Testis (tissue), 3 donors: ENCODE measurements around the gene MYO5B. TPM values are rescaled to one million over a fixed set of nuclear protein-coding genes. Genes with fewer than 3 reads are reported as not detected.

Experiments used
- DNase-seq: peaks from one replicate; pipeline ENCODE4 v3.0.0-alpha.2; 2019
- H3K27ac ChIP-seq, 2 donors: fragments of 200-600 bp; sonication (generic); one replicate each; pipeline ENCODE4 v1.5.1; 2019
- H3K27me3 ChIP-seq: fragments of 200-600 bp; sonication (generic); one replicate; pipeline ENCODE4 v1.5.1; 2019
- H3K36me3 ChIP-seq: fragments of 200-600 bp; sonication (generic); one replicate; pipeline ENCODE4 v1.5.1; 2017; ENCODE audit warnings: low read depth; ENCODE audit errors: missing control alignments
- H3K4me1 ChIP-seq: fragments of 200-600 bp; sonication (generic); one replicate; pipeline ENCODE4 v1.5.1; 2019
- H3K4me3 ChIP-seq, 2 donors: fragments of 200-600 bp; sonication (generic); one replicate each; pipeline ENCODE4 v1.5.1; 2017 to 2019
- H3K9me3 ChIP-seq: fragments of 200-600 bp; sonication (generic); one replicate; pipeline ENCODE4 v1.5.1; 2017
- CTCF ChIP-seq, 3 experiments: fragments of 450-650 bp in 2 of 3; fragments of 200-600 bp in 1 of 3; sonication (generic) in 1 of 3; IDR thresholded peaks; one replicate each; pipeline ENCODE4 v1.5.1; 2016 to 2019; ENCODE audit warnings: antibody characterized with exemption in 3 of 3, mild to moderate bottlenecking in 2 of 3, moderate library complexity in 1 of 3
- POLR2A ChIP-seq: fragments of 450-650 bp; IDR thresholded peaks from one replicate; pipeline ENCODE4 v1.6.1; 2017; ENCODE audit warnings: antibody characterized with exemption, mild to moderate bottlenecking, moderate library complexity
- whole genome bisulfite sequencing, 2 donors: methylation state at CpG; one replicate each; pipeline ENCODE4 v1.1.5; 2018; 5-methylcytosine and 5-hydroxymethylcytosine counted together
- intact Hi-C: fragments of 100-400 bp; cut with DNase I; formaldehyde crosslinking; loops from one replicate; pipeline ENCODE4 v1.15.1; 2023; ENCODE audit warnings: low total_unique reads
- polyA plus RNA-seq: library from polyadenylated mRNA; stranded (reverse); fragments of 350-450 nt; fragmentation: Illumina TruSeq; extraction: RNeasy Lipid Tissue Mini Kit (QIAGEN cat#74804); gene quantifications from one replicate; pipeline ENCODE4 v1.2.3, GENCODE V29; 2014; ENCODE audit warnings: low read depth, low replicate concordance; ENCODE audit not compliant: insufficient read depth
- total RNA-seq, 2 donors: library from RNA; depleted of rRNA; stranded (reverse); fragments of >200 nt; gene quantifications; one replicate each; pipeline ENCODE4 v1.2.3, GENCODE V29; 2016

MYO5B gene
- total and polyA plus RNA-seq, 3 donors from 2014 or later: 24.8 to 31.8 (median 26.1) TPM

GRCh38 chr18:49994410-49994809 is 200.5 kb downstream of the MYO5B start:
- H3K4me1 ChIP-seq: peaks cover 10% of the 10 kb centered on the region
- no peak overlapping the region for H3K4me3 ChIP-seq
- intact Hi-C loops: no loop called here
- DNase-seq: no peak
- TF ChIP-seq CTCF (IDR thresholded peaks at IDR 0.05) (no peak), POLR2A (no peak)
- H3K9me3 ChIP-seq: no peaks in the 10 kb centered on the region
- no peaks in the 10 kb centered on the region for H3K27me3 ChIP-seq
- 84 to 92% methylated on average over 4 of the region's 4 CpGs for WGBS, 2 donors
- H3K36me3 ChIP-seq: no peaks in the 10 kb centered on the region
- no peak overlapping the region for H3K27ac ChIP-seq

- DNase-seq: no peak
- 82 to 85% methylated on average over 6 of the region's 6 CpGs for WGBS, 2 donors
These were observed 201.6 kb downstream of the MYO5B start for GRCh38 chr18:49993299-49993698.

DNA sequence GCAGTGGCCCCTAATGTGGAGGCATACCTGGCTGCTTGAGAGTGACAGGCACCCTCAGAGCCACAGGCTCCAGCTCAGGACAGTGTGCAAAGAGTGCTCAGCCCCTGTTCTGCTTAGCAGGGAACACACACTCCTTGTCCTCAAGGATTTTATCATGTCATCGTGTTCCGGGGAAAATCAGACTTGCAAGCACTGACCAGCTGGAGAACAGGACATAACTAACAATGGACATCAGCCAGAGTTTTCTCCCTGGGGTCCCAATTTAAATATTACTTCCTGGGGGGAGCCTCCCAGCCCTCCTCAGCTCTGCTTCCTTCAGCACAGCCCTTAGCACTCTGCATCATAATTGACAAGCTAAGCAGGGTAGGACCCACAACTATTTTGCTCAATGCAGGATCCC is 206.2 kb downstream of the MYO5B start:
- Histone ChIP-seq H3K9me3 (no peaks in the 10 kb centered on the region), H3K27me3 (no peaks in the 10 kb centered on the region), H3K36me3 (no peaks in the 10 kb centered on the region), H3K27ac (no peak overlapping the region), H3K4me1 (peaks cover 9% of the 10 kb centered on the region), H3K4me3 (no peak overlapping the region)
- intact Hi-C loops: no loop called here
- no peak for DNase-seq
- 28% methylated on average over 2 of the region's 2 CpGs; no CpG with 5 or more reads in 1 of the 2 donors for WGBS, 2 donors
- TF ChIP-seq CTCF (IDR thresholded peaks at IDR 0.05) (no peak), POLR2A (no peak)

More at GRCh38 chr18:49993299-49993698, 201.6 kb downstream of the MYO5B start:
- Histone ChIP-seq H3K4me1 (peaks cover 7% of the 10 kb centered on the region), H3K4me3 (no peak overlapping the region), H3K9me3 (no peaks in the 10 kb centered on the region), H3K36me3 (no peaks in the 10 kb centered on the region), H3K27me3 (no peaks in the 10 kb centered on the region), H3K27ac (no peak overlapping the region)
- intact Hi-C loops: no loop called here
- TF ChIP-seq POLR2A (no peak), CTCF (IDR thresholded peaks at IDR 0.05) (no peak)

GRCh38 chr18:49988101-49988500 is 206.8 kb downstream of the MYO5B start:
- DNase-seq: no peak
- Histone ChIP-seq H3K4me3 (no peak overlapping the region), H3K27ac (no peak overlapping the region), H3K4me1 (peaks cover 9% of the 10 kb centered on the region), H3K27me3 (no peaks in the 10 kb centered on the region), H3K9me3 (no peaks in the 10 kb centered on the region), H3K36me3 (no peaks in the 10 kb centered on the region)
- WGBS, 2 donors: 59 to 72% methylated on average over 5 of the region's 5 CpGs
- intact Hi-C loops: no loop called here
- no peak for TF ChIP-seq POLR2A
- no peak for TF ChIP-seq CTCF (IDR thresholded peaks at IDR 0.05)

- Histone ChIP-seq H3K4me1 (peaks cover 9% of the 10 kb centered on the region), H3K27me3 (no peaks in the 10 kb centered on the region), H3K4me3 (no peak overlapping the region), H3K9me3 (no peaks in the 10 kb centered on the region), H3K36me3 (no peaks in the 10 kb centered on the region), H3K27ac (no peak overlapping the region)
- no peak for DNase-seq
- 77 to 95% methylated on average over 3 of the region's 3 CpGs for WGBS, 2 donors
- TF ChIP-seq POLR2A (no peak), CTCF (IDR thresholded peaks at IDR 0.05) (no peak)
- intact Hi-C loops: no loop called here
These were observed 209.7 kb downstream of the MYO5B start for GRCh38 chr18:49985236-49985635.
